GM19467 (cell line): ENCODE measurements around the gene GLP2R.

Experiments
- ATAC-seq: cut with Tn5 transposase; IDR thresholded peaks from one replicate; pipeline ENCODE4 v1.9.1; 2021; ENCODE audit warnings: mild to moderate bottlenecking, moderate library complexity; ENCODE audit not compliant: unreplicated experiment

GLP2R gene

GRCh38 chr17:9813166-9813565 lies 12.6 kb upstream of the GLP2R start:
- no peak for ATAC-seq

- ATAC-seq = no peak
These were observed 11.3 kb upstream of the GLP2R start for GRCh38 chr17:9814337-9814945.

GRCh38 chr17:9816472-9816871 lies 9.3 kb upstream of the GLP2R start:
- ATAC-seq = no peak

GRCh38 chr17:9817086-9817485 lies 8.6 kb upstream of the GLP2R start:
- no peak for ATAC-seq

- ATAC-seq = no peak
These were observed 7.0 kb upstream of the GLP2R start for GRCh38 chr17:9818760-9819159.

GRCh38 chr17:9820448-9820847 lies 5.3 kb upstream of the GLP2R start:
- ATAC-seq = no peak

- no peak for ATAC-seq
These were observed 3.8 kb upstream of the GLP2R start, which contains the start of gene GSG1L2 for GRCh38 chr17:9821921-9822320. Gene GSG1L2, minus strand, starts transcription at chr17:9822079. Its CDS starts 8 bp downstream, at chr17:9822071.

GRCh38 chr17:9824094-9824493 lies 1.6 kb upstream of the GLP2R start:
- ATAC-seq = no peak

GRCh38 chr17:9824797-9825338 lies 856 bp upstream of the GLP2R start:
- ATAC-seq = no peak

GRCh38 chr17:9828296-9829295 lies 2.9 kb downstream of the GLP2R start:
- no peak for ATAC-seq

- ATAC-seq = no peak
These were observed 3.6 kb downstream of the GLP2R start for GRCh38 chr17:9829343-9829742.

- no peak for ATAC-seq
These were observed 5.0 kb downstream of the GLP2R start for GRCh38 chr17:9830711-9831110.

GRCh38 chr17:9833922-9834321 lies 8.2 kb downstream of the GLP2R start:
- ATAC-seq = no peak

- ATAC-seq = no peak
These were observed 12.1 kb downstream of the GLP2R start for GRCh38 chr17:9837551-9838471.

GRCh38 chr17:9839433-9839832 lies 13.7 kb downstream of the GLP2R start:
- no peak for ATAC-seq

GRCh38 chr17:9842057-9842758 lies 16.5 kb downstream of the GLP2R start:
- no peak for ATAC-seq

GRCh38 chr17:9843152-9844010 lies 17.7 kb downstream of the GLP2R start:
- ATAC-seq = no peak

GRCh38 chr17:9844153-9844552 lies 18.4 kb downstream of the GLP2R start:
- no peak for ATAC-seq

- ATAC-seq = no peak
These were observed 19.6 kb downstream of the GLP2R start for GRCh38 chr17:9845306-9845705.
